Activated B cell treated with CpG ODN at 0.5 μM for 24 hours (primary cell): Measurements from ENCODE around the gene TCERG1L. TPM values are rescaled to one million over a fixed set of nuclear protein-coding genes. Genes with fewer than 3 reads are reported as not detected.
"Not testable (repeated sequence)": the region's sequence is repeated elsewhere in the genome, so short reads cannot be mapped to it uniquely, and the experiment has no call there.

Source experiments
- ATAC-seq: fragments of 200-7000 bp; cut with Tn5 transposase; one replicate; pipeline ENCODE4 v1.10.0; 2021; ENCODE audit warnings: low read depth, mild to moderate bottlenecking, moderate library complexity
- CTCF ChIA-PET: fragments of 350-600 bp; sonication (Branson Sonifier 250); formaldehyde crosslinking; loops from one replicate; lab custom pipeline; 2021; ENCODE audit warnings: antibody characterized with exemption; lab: Charles Lee
- POLR2A ChIA-PET: fragments of 350-600 bp; sonication (Branson Sonifier 250); formaldehyde crosslinking; loops from one replicate; lab custom pipeline; 2021; ENCODE audit warnings: antibody characterized with exemption; lab: Charles Lee
- DNase-seq: peaks from one replicate; pipeline ENCODE4 v3.0.0; 2022
- H3K27ac Mint-ChIP-seq: one replicate; pipeline ENCODE4 v1.8.0; 2020; ENCODE audit warnings: mixed read lengths
- H3K27me3 Mint-ChIP-seq: one replicate; pipeline ENCODE4 v1.8.0; 2021; ENCODE audit warnings: mixed read lengths
- H3K36me3 Mint-ChIP-seq: one replicate; pipeline ENCODE4 v1.8.0; 2021; ENCODE audit warnings: low read depth, mixed read lengths
- H3K4me1 Mint-ChIP-seq: one replicate; pipeline ENCODE4 v1.8.0; 2021; ENCODE audit warnings: mixed read lengths
- H3K4me3 Mint-ChIP-seq: one replicate; pipeline ENCODE4 v1.8.0; 2020; ENCODE audit warnings: mild to moderate bottlenecking, mixed read lengths
- H3K9me3 Mint-ChIP-seq: one replicate; pipeline ENCODE4 v1.8.0; 2020; ENCODE audit warnings: mixed read lengths
- CTCF ChIP-seq: fragments of 200-600 bp; IDR thresholded peaks from one replicate; pipeline ENCODE4 v1.8.0; 2022; ENCODE audit warnings: antibody characterized with exemption, mild to moderate bottlenecking
- intact Hi-C: fragments of 100-400 bp; cut with micrococcal nuclease; formaldehyde crosslinking; loops from one replicate; pipeline ENCODE4 v1.15.1; 2024
- total RNA-seq: library from RNA; stranded (reverse); gene quantifications from 2 replicates; pipeline ENCODE4 v1.2.3, GENCODE V29; 2022

TCERG1L gene
- total RNA-seq, 1 donor from 2014 or later, result not detected

- no peak overlapping the region for H3K27ac Mint-ChIP-seq
- ChIA-PET POLR2A (no interaction called here), CTCF (no interaction called here)
- no peak for TF ChIP-seq CTCF
- peaks cover under 1% of the 10 kb centered on the region for H3K9me3 Mint-ChIP-seq
- DNase-seq (no peak), ATAC-seq (no peak)
- intact Hi-C loops, result no loop called here
- H3K4me1 Mint-ChIP-seq, result no peaks in the 10 kb centered on the region
- H3K4me3 Mint-ChIP-seq, result no peak overlapping the region
- H3K36me3 Mint-ChIP-seq, result no peaks in the 10 kb centered on the region
- H3K27me3 Mint-ChIP-seq, result no peaks in the 10 kb centered on the region
Observed at GRCh38 chr10:131157899-131158298, 153.6 kb downstream of the TCERG1L start.

- ChIA-PET POLR2A (no interaction called here), CTCF (no interaction called here)
- no peak for ATAC-seq
- no peaks in the 10 kb centered on the region for H3K27me3 Mint-ChIP-seq
- H3K9me3 Mint-ChIP-seq, result peaks cover 11% of the 10 kb centered on the region
- no peak overlapping the region for H3K4me3 Mint-ChIP-seq
- no peak for TF ChIP-seq CTCF
- no peaks in the 10 kb centered on the region for H3K4me1 Mint-ChIP-seq
- H3K27ac Mint-ChIP-seq, result no peak overlapping the region
- intact Hi-C loops, result no loop called here
- DNase-seq, result no peak
- H3K36me3 Mint-ChIP-seq, result no peaks in the 10 kb centered on the region
Observed at GRCh38 chr10:131155876-131156230, 155.7 kb downstream of the TCERG1L start.

- DNase-seq (no peak), ATAC-seq (no peak)
- ChIA-PET CTCF (no interaction called here), POLR2A (no interaction called here)
- Mint-ChIP-seq H3K27ac (no peak overlapping the region), H3K36me3 (no peaks in the 10 kb centered on the region), H3K4me3 (no peak overlapping the region), H3K27me3 (no peaks in the 10 kb centered on the region), H3K9me3 (peaks cover 15% of the 10 kb centered on the region), H3K4me1 (no peaks in the 10 kb centered on the region)
- intact Hi-C loops, result no loop called here
- no peak for TF ChIP-seq CTCF
Observed at GRCh38 chr10:131155218-131155875, 156.2 kb downstream of the TCERG1L start.

- Mint-ChIP-seq H3K4me3 (no peak overlapping the region), H3K9me3 (peaks cover 15% of the 10 kb centered on the region), H3K4me1 (no peaks in the 10 kb centered on the region), H3K36me3 (no peaks in the 10 kb centered on the region), H3K27me3 (no peaks in the 10 kb centered on the region), H3K27ac (no peak overlapping the region)
- TF ChIP-seq CTCF, result no peak
- no peak for DNase-seq
- ChIA-PET CTCF (no interaction called here), POLR2A (no interaction called here)
- intact Hi-C loops, result no loop called here
- ATAC-seq, result no peak
Observed at GRCh38 chr10:131154306-131155025, 157.1 kb downstream of the TCERG1L start.

- H3K4me3 Mint-ChIP-seq, intact Hi-C loops, CTCF ChIA-PET, H3K27me3 Mint-ChIP-seq, POLR2A ChIA-PET, H3K36me3 Mint-ChIP-seq, H3K4me1 Mint-ChIP-seq, ATAC-seq, DNase-seq, H3K27ac Mint-ChIP-seq: not testable (repeated sequence)
- H3K9me3 Mint-ChIP-seq, result peaks cover 15% of the 10 kb centered on the region
Observed at GRCh38 chr10:131152456-131152855, 159.1 kb downstream of the TCERG1L start.
